H9 (cell line): ENCODE data around the gene HSP90B1. TPM values are rescaled to one million over a fixed set of nuclear protein-coding genes. Genes with fewer than 3 reads are reported as not detected.

Experiments
- DNase-seq: peaks from one replicate; pipeline ENCODE4 v3.0.0-alpha.2; 2017
- H2AFZ ChIP-seq: one replicate; pipeline ENCODE4 v1.6.1; 2013; ENCODE audit warnings: mild to moderate bottlenecking, low read length, control low read depth, moderate library complexity
- H2AK5ac ChIP-seq: 2 replicates; pipeline ENCODE4 v1.6.1; 2013; ENCODE audit warnings: low read length, control low read depth, mixed read lengths; ENCODE audit not compliant: insufficient read length
- H2BK120ac ChIP-seq: one replicate; pipeline ENCODE4 v1.6.1; 2013; ENCODE audit warnings: low read depth, mild to moderate bottlenecking, low read length, control low read depth, inconsistent platforms; ENCODE audit not compliant: poor library complexity, severe bottlenecking
- H2BK12ac ChIP-seq: 2 replicates; pipeline ENCODE4 v1.6.1; 2013; ENCODE audit warnings: low read length, control low read depth, mixed read lengths, low read depth; ENCODE audit not compliant: insufficient read length
- H2BK15ac ChIP-seq: 2 replicates; pipeline ENCODE4 v1.6.1; 2013; ENCODE audit warnings: low read depth, low read length, control low read depth
- H2BK20ac ChIP-seq: one replicate; pipeline ENCODE4 v1.6.1; 2013; ENCODE audit warnings: low read depth, mild to moderate bottlenecking, low read length, control low read depth, inconsistent platforms; ENCODE audit not compliant: poor library complexity, severe bottlenecking
- H2BK5ac ChIP-seq: 2 replicates; pipeline ENCODE4 v1.6.1; 2013; ENCODE audit warnings: low read length, control low read depth, mixed read lengths; ENCODE audit not compliant: insufficient read length
- H3K14ac ChIP-seq: 2 replicates; pipeline ENCODE4 v1.6.1; 2013; ENCODE audit warnings: low read length, control low read depth; ENCODE audit not compliant: insufficient read depth
- H3K18ac ChIP-seq: 2 replicates; pipeline ENCODE4 v1.6.1; 2013; ENCODE audit warnings: low read depth, mild to moderate bottlenecking, mixed read lengths, low read length, control low read depth; ENCODE audit not compliant: insufficient read length
- H3K23ac ChIP-seq: 2 replicates; pipeline ENCODE4 v1.6.1; 2013; ENCODE audit warnings: low read length, control low read depth, mixed read lengths, low read depth; ENCODE audit not compliant: insufficient read length
- H3K23me2 ChIP-seq: 2 replicates; pipeline ENCODE4 v1.6.1; 2013; ENCODE audit warnings: low read depth, mild to moderate bottlenecking, mixed read lengths, low read length, control low read depth; ENCODE audit not compliant: insufficient read length, poor library complexity, severe bottlenecking
- H3K27ac ChIP-seq: 2 replicates; pipeline ENCODE4 v1.5.1; 2013; ENCODE audit warnings: low read length, control low read depth, mixed read lengths, low read depth; ENCODE audit not compliant: insufficient read length
- H3K27me3 ChIP-seq: 2 replicates; pipeline ENCODE4 v1.6.1; 2013; ENCODE audit warnings: low read length, control low read depth, inconsistent platforms; ENCODE audit not compliant: insufficient read depth
- H3K4ac ChIP-seq: 2 replicates; pipeline ENCODE4 v1.6.1; 2013; ENCODE audit warnings: low read depth, mild to moderate bottlenecking, control low read depth, inconsistent platforms, low read length, moderate library complexity
- H3K4me1 ChIP-seq: 2 replicates; pipeline ENCODE4 v1.6.1; 2013; ENCODE audit warnings: low read length, control low read depth, inconsistent platforms; ENCODE audit not compliant: insufficient read depth
- H3K4me2 ChIP-seq: 2 replicates; pipeline ENCODE4 v1.6.1; 2013; ENCODE audit warnings: low read length, control low read depth, mixed read lengths; ENCODE audit not compliant: insufficient read length, insufficient read depth
- H3K56ac ChIP-seq: 2 replicates; pipeline ENCODE4 v1.6.1; 2013; ENCODE audit warnings: low read depth, mild to moderate bottlenecking, mixed read lengths, low read length, control low read depth; ENCODE audit not compliant: insufficient read length
- H3K79me1 ChIP-seq: 2 replicates; pipeline ENCODE4 v1.6.1; 2013; ENCODE audit warnings: low read depth, mild to moderate bottlenecking, moderate library complexity, low read length, control low read depth, inconsistent platforms; ENCODE audit not compliant: insufficient read depth, poor library complexity, severe bottlenecking
- H3K79me2 ChIP-seq: 2 replicates; pipeline ENCODE4 v1.6.1; 2013; ENCODE audit warnings: low read length, control low read depth, inconsistent platforms; ENCODE audit not compliant: insufficient read depth
- H3K9ac ChIP-seq: 2 replicates; pipeline ENCODE4 v1.6.1; 2013; ENCODE audit warnings: low read length, control low read depth, mixed read lengths; ENCODE audit not compliant: insufficient read length; ENCODE audit errors: extremely low read depth
- H3K9me3 ChIP-seq: one replicate; pipeline ENCODE4 v1.6.1; 2013; ENCODE audit warnings: low read depth, low read length, inconsistent platforms; ENCODE audit not compliant: control insufficient read depth
- H3T11ph ChIP-seq: one replicate; pipeline ENCODE4 v1.6.1; 2013; ENCODE audit warnings: mild to moderate bottlenecking, low read length, control low read depth, inconsistent platforms
- H4K20me1 ChIP-seq: one replicate; pipeline ENCODE4 v1.6.1; 2013; ENCODE audit not compliant: control insufficient read depth, insufficient read length, insufficient read depth
- H4K5ac ChIP-seq: 2 replicates; pipeline ENCODE4 v1.6.1; 2013; ENCODE audit warnings: low read depth, mild to moderate bottlenecking, mixed read lengths, low read length, control low read depth; ENCODE audit not compliant: insufficient read length
- H4K8ac ChIP-seq: replicated peaks from 2 replicates; pipeline ENCODE4 v1.6.1; 2013; ENCODE audit warnings: low read length, control low read depth, mixed read lengths, low read depth; ENCODE audit not compliant: insufficient read length
- H4K91ac ChIP-seq: 2 replicates; pipeline ENCODE4 v1.6.1; 2013; ENCODE audit warnings: low read depth, mild to moderate bottlenecking, moderate library complexity, mixed read lengths, low read length, control low read depth; ENCODE audit not compliant: insufficient read length
- H3K27ac Mint-ChIP-seq, 3 experiments: 2 replicates in 2 of 3; 3 replicates in 1 of 3; pipeline ENCODE4 v1.8.0; 2020 to 2021; ENCODE audit warnings: mixed read lengths in 3 of 3, mild to moderate bottlenecking in 1 of 3, moderate library complexity in 1 of 3
- H3K27me3 Mint-ChIP-seq: 2 replicates; pipeline ENCODE4 v1.8.0; 2021; ENCODE audit warnings: low read depth, mild to moderate bottlenecking, moderate library complexity, mixed read lengths
- H3K36me3 Mint-ChIP-seq, 3 experiments: 2 replicates in 2 of 3; 3 replicates in 1 of 3; pipeline ENCODE4 v1.8.0; 2020 to 2021; ENCODE audit warnings: low read depth in 3 of 3, mixed read lengths in 3 of 3; ENCODE audit not compliant: insufficient read depth in 1 of 3
- H3K4me1 Mint-ChIP-seq, 2 experiments: 2 replicates each; pipeline ENCODE4 v1.8.0; 2020; ENCODE audit warnings: mixed read lengths in 2 of 2
- H3K4me3 Mint-ChIP-seq, 2 experiments: 2 replicates in 1 of 2; 3 replicates in 1 of 2; pipeline ENCODE4 v1.8.0; 2020 to 2021; ENCODE audit warnings: mild to moderate bottlenecking in 2 of 2, mixed read lengths in 2 of 2, moderate library complexity in 1 of 2
- H3K9me3 Mint-ChIP-seq, 2 experiments: 2 replicates in 1 of 2; 3 replicates in 1 of 2; pipeline ENCODE4 v1.8.0; 2020; ENCODE audit warnings: mild to moderate bottlenecking in 2 of 2, mixed read lengths in 2 of 2, moderate library complexity in 1 of 2
- CTCF ChIP-seq: fragments of 200-600 bp; sonication (generic); conservative IDR thresholded peaks from 3 replicates; pipeline ENCODE4 v1.8.0; 2021; ENCODE audit warnings: antibody characterized with exemption, mild to moderate bottlenecking
- WGBS: extraction: QIAGEN DNeasy Blood & Tissue Kit; methylation state at CpG from one replicate; pipeline ENCODE4 v1.1.7; 2013; ENCODE audit warnings: missing lambda C conversion rate, low lambda C conversion rate, mixed read lengths; ENCODE audit not compliant: insufficient read length; ENCODE audit errors: extremely low coverage; 5-methylcytosine and 5-hydroxymethylcytosine counted together
- total RNA-seq: library from RNA; stranded (reverse); gene quantifications from 2 replicates; pipeline ENCODE4 v1.2.1, GENCODE V29; 2021

Gene HSP90B1
- total RNA-seq, 1 experiment from 2014 or later = 737 TPM

GRCh38 chr12:103897316-103897715 lies 32.9 kb upstream of the HSP90B1 start:
- Mint-ChIP-seq H3K4me3 (no peak overlapping the region), H3K9me3 (no peaks in the 10 kb centered on the region), H3K4me1 (no peaks in the 10 kb centered on the region), H3K27me3 (no peaks in the 10 kb centered on the region), H3K27ac (no peak overlapping the region), H3K36me3 (no peaks in the 10 kb centered on the region)
- no peaks in the 10 kb centered on the region for H3K23me2 ChIP-seq
- no peaks in the 10 kb centered on the region for H4K20me1 ChIP-seq
- no peaks in the 10 kb centered on the region for H3K4me1 ChIP-seq
- H3K14ac ChIP-seq = no peak overlapping the region
- DNase-seq = no peak
- no peak overlapping the region for H3K27ac ChIP-seq
- no peak overlapping the region for H2AK5ac ChIP-seq
- no peak overlapping the region for H4K5ac ChIP-seq
- H3K23ac ChIP-seq = no peak overlapping the region
- no peak overlapping the region for H2BK5ac ChIP-seq
- no peak overlapping the region for H4K8ac ChIP-seq
- H3K79me2 ChIP-seq = no peaks in the 10 kb centered on the region
- H2BK120ac ChIP-seq = no peak overlapping the region
- no peak overlapping the region for H3K56ac ChIP-seq
- H3K18ac ChIP-seq = no peak overlapping the region
- H3T11ph ChIP-seq = no peak overlapping the region
- no peaks in the 10 kb centered on the region for H3K9me3 ChIP-seq
- H2BK20ac ChIP-seq = no peak overlapping the region
- H3K9ac ChIP-seq = no peak overlapping the region
- H3K4ac ChIP-seq = no peak overlapping the region
- no peak overlapping the region for H4K91ac ChIP-seq
- H2BK12ac ChIP-seq = no peak overlapping the region
- no peaks in the 10 kb centered on the region for H3K79me1 ChIP-seq
- H3K4me2 ChIP-seq = no peak overlapping the region
- no peaks in the 10 kb centered on the region for H3K27me3 ChIP-seq
- no peak for TF ChIP-seq CTCF
- WGBS = no CpG with 5 or more reads among the region's 3 CpGs
- H2AFZ ChIP-seq = no peak overlapping the region
- no peak overlapping the region for H2BK15ac ChIP-seq
